Hepatocyte (in vitro differentiated cells): ENCODE measurements around the gene PKD1L1. TPM values are rescaled to one million over a fixed set of nuclear protein-coding genes. Genes with fewer than 3 reads are reported as not detected.

ENCODE experiments used
- DNase-seq: peaks from one replicate; pipeline ENCODE4 v3.0.0-alpha.2; 2016; ENCODE audit warnings: low spot score
- H2AFZ ChIP-seq: fragments of 200-600 bp; sonication (generic); 2 replicates; pipeline ENCODE4 v1.6.0; 2016; ENCODE audit warnings: antibody characterized with exemption, mild to moderate bottlenecking
- H3K27ac ChIP-seq: fragments of 200-600 bp; sonication (generic); 2 replicates; pipeline ENCODE4 v1.5.1; 2016; ENCODE audit warnings: mild to moderate bottlenecking
- H3K27me3 ChIP-seq: fragments of 200-600 bp; sonication (generic); 2 replicates; pipeline ENCODE4 v1.6.1; 2016
- H3K36me3 ChIP-seq: fragments of 200-600 bp; sonication (generic); replicated peaks from 2 replicates; pipeline ENCODE4 v1.5.1; 2016; ENCODE audit warnings: low read depth; ENCODE audit not compliant: insufficient read depth
- H3K4me1 ChIP-seq: fragments of 200-600 bp; sonication (generic); 2 replicates; pipeline ENCODE4 v1.5.1; 2016; ENCODE audit warnings: mild to moderate bottlenecking, moderate library complexity; ENCODE audit not compliant: insufficient read depth
- H3K4me2 ChIP-seq: fragments of 200-600 bp; sonication (generic); 2 replicates; pipeline ENCODE4 v1.6.0; 2016
- H3K4me3 ChIP-seq: fragments of 200-600 bp; sonication (generic); 2 replicates; pipeline ENCODE4 v1.5.1; 2016; ENCODE audit warnings: mild to moderate bottlenecking
- H3K79me2 ChIP-seq: fragments of 200-600 bp; sonication (generic); 2 replicates; pipeline ENCODE4 v1.6.0; 2017; ENCODE audit warnings: mild to moderate bottlenecking
- H3K9me2 ChIP-seq: fragments of 200-600 bp; sonication (generic); replicated peaks from 2 replicates; pipeline ENCODE4 v1.6.0; 2017; ENCODE audit warnings: mild to moderate bottlenecking; ENCODE audit not compliant: insufficient read depth
- H3K9me3 ChIP-seq: fragments of 200-600 bp; sonication (generic); 2 replicates; pipeline ENCODE4 v1.5.1; 2016; ENCODE audit warnings: low read depth, mild to moderate bottlenecking
- H4K20me1 ChIP-seq: fragments of 200-600 bp; sonication (generic); 2 replicates; pipeline ENCODE4 v1.6.0; 2016; ENCODE audit warnings: mild to moderate bottlenecking; ENCODE audit not compliant: insufficient read depth, poor library complexity, severe bottlenecking
- EZH2 ChIP-seq: fragments of 200-600 bp; sonication (generic); IDR thresholded peaks from 2 replicates; pipeline ENCODE4 v1.6.1; 2016; ENCODE audit warnings: antibody characterized with exemption, mild to moderate bottlenecking, borderline replicate concordance
- EZH2phosphoT487 ChIP-seq: fragments of 200-600 bp; sonication (generic); IDR thresholded peaks from one replicate; pipeline ENCODE4 v1.6.1; 2018; ENCODE audit warnings: antibody characterized with exemption, mild to moderate bottlenecking, low read depth, moderate library complexity; ENCODE audit not compliant: unreplicated experiment, severe bottlenecking
- WGBS: methylation state at CpG from one replicate; pipeline ENCODE4 v1.1.6; 2016; ENCODE audit warnings: low lambda C conversion rate; ENCODE audit errors: missing lambda C conversion rate; 5-methylcytosine and 5-hydroxymethylcytosine counted together
- polyA plus RNA-seq: library from polyadenylated mRNA; unstranded; fragments of >200 nt; fragmentation: Nextera tagmentation; extraction: Ambion mirVana; gene quantifications from 2 replicates; pipeline ENCODE4 v1.2.1, GENCODE V29; 2016
- total RNA-seq: library from RNA; depleted of rRNA; stranded (reverse); fragments of >200 nt; gene quantifications from 2 replicates; pipeline ENCODE4 v1.2.3, GENCODE V29; 2014
- TF ChIP-seq, protein P1 (sequence below): fragments of 200-600 bp; sonication (generic); IDR thresholded peaks from 2 replicates; pipeline ENCODE4 v1.5.1; 2016; ENCODE audit warnings: antibody characterized with exemption, mild to moderate bottlenecking; ENCODE audit not compliant: poor library complexity

PKD1L1 gene
- total and polyA plus RNA-seq, 2 experiments from 2014 or later: 0.07 TPM

- TF ChIP-seq, protein P1, sequence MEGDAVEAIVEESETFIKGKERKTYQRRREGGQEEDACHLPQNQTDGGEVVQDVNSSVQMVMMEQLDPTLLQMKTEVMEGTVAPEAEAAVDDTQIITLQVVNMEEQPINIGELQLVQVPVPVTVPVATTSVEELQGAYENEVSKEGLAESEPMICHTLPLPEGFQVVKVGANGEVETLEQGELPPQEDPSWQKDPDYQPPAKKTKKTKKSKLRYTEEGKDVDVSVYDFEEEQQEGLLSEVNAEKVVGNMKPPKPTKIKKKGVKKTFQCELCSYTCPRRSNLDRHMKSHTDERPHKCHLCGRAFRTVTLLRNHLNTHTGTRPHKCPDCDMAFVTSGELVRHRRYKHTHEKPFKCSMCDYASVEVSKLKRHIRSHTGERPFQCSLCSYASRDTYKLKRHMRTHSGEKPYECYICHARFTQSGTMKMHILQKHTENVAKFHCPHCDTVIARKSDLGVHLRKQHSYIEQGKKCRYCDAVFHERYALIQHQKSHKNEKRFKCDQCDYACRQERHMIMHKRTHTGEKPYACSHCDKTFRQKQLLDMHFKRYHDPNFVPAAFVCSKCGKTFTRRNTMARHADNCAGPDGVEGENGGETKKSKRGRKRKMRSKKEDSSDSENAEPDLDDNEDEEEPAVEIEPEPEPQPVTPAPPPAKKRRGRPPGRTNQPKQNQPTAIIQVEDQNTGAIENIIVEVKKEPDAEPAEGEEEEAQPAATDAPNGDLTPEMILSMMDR: no peak
- TF ChIP-seq EZH2phosphoT487: no peak
- H2AFZ ChIP-seq: no peak overlapping the region
- 90% methylated on average over 1 of the region's 1 CpG for WGBS
Observed at GRCh38 chr7:47908720-47909119, 39.5 kb downstream of the PKD1L1 start.

GRCh38 chr7:47907981-47908616 is 40.2 kb downstream of the PKD1L1 start:
- Histone ChIP-seq H3K27me3 (no peaks in the 10 kb centered on the region), H3K4me3 (no peak overlapping the region), H3K27ac (no peak overlapping the region), H3K4me2 (no peak overlapping the region), H3K9me2 (no peaks in the 10 kb centered on the region), H2AFZ (no peak overlapping the region), H3K79me2 (no peaks in the 10 kb centered on the region), H3K9me3 (no peaks in the 10 kb centered on the region), H4K20me1 (no peaks in the 10 kb centered on the region), H3K36me3 (no peaks in the 10 kb centered on the region), H3K4me1 (no peaks in the 10 kb centered on the region)
- no peak for DNase-seq
- TF ChIP-seq, protein P1: no peak
- no peak for TF ChIP-seq EZH2phosphoT487
- TF ChIP-seq EZH2: no peak
- 97% methylated on average over 9 of the region's 9 CpGs for WGBS

More at GRCh38 chr7:47908720-47909119, 39.5 kb downstream of the PKD1L1 start:
- H3K4me2 ChIP-seq: no peak overlapping the region
- DNase-seq: no peak
- no peak overlapping the region for H3K4me3 ChIP-seq
- no peaks in the 10 kb centered on the region for H3K9me2 ChIP-seq
- no peak overlapping the region for H3K27ac ChIP-seq
- H4K20me1 ChIP-seq: no peaks in the 10 kb centered on the region
- H3K79me2 ChIP-seq: no peaks in the 10 kb centered on the region
- H3K36me3 ChIP-seq: no peaks in the 10 kb centered on the region
- no peaks in the 10 kb centered on the region for H3K4me1 ChIP-seq
- no peaks in the 10 kb centered on the region for H3K9me3 ChIP-seq
- no peaks in the 10 kb centered on the region for H3K27me3 ChIP-seq

GRCh38 chr7:47906883-47907282 is 41.4 kb downstream of the PKD1L1 start:
- H4K20me1 ChIP-seq: no peaks in the 10 kb centered on the region
- WGBS: 57% methylated on average over 3 of the region's 3 CpGs
- TF ChIP-seq EZH2 (no peak), EZH2phosphoT487 (no peak)
- TF ChIP-seq, protein P1: no peak
- H3K4me2 ChIP-seq: no peak overlapping the region
- no peaks in the 10 kb centered on the region for H3K36me3 ChIP-seq
- H2AFZ ChIP-seq: no peak overlapping the region
- no peaks in the 10 kb centered on the region for H3K79me2 ChIP-seq
- DNase-seq: no peak
- no peaks in the 10 kb centered on the region for H3K4me1 ChIP-seq
- H3K9me3 ChIP-seq: no peaks in the 10 kb centered on the region
- no peak overlapping the region for H3K4me3 ChIP-seq
- H3K9me2 ChIP-seq: no peaks in the 10 kb centered on the region
- no peak overlapping the region for H3K27ac ChIP-seq
- no peaks in the 10 kb centered on the region for H3K27me3 ChIP-seq
